HG02763 (cell line): ENCODE measurements around the gene PLCE1.

Experiments used
- ATAC-seq: cut with Tn5 transposase; IDR thresholded peaks from one replicate; pipeline ENCODE4 v1.9.1; 2021; ENCODE audit warnings: mild to moderate bottlenecking, moderate library complexity; ENCODE audit not compliant: unreplicated experiment

Gene PLCE1

GRCh38 chr10:93993414-93993781 is 333 bp upstream of the PLCE1 start:
- ATAC-seq = no peak

GRCh38 chr10:93994438-93994801 is 689 bp downstream of the PLCE1 start:
- no peak for ATAC-seq

DNA sequence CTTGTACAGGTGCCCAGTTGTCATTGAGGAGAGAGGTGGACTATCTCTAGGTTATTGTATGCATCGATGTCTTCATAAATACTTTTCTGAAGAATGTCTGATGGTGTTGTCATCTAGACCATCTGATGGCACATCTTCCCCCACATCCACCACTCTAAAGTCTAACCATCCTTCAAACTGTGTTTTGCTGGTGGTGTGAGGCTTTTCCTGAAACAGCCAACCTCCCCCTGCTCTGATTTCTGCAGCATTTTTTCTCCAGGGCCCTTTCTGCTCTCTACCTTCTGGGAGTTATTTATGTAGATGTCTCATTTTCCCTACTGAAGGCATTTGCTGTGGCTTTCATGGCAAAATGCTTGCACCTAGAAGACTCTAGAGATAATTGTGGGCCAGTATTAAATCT is 1.5 kb downstream of the PLCE1 start:
- ATAC-seq = no peak

DNA sequence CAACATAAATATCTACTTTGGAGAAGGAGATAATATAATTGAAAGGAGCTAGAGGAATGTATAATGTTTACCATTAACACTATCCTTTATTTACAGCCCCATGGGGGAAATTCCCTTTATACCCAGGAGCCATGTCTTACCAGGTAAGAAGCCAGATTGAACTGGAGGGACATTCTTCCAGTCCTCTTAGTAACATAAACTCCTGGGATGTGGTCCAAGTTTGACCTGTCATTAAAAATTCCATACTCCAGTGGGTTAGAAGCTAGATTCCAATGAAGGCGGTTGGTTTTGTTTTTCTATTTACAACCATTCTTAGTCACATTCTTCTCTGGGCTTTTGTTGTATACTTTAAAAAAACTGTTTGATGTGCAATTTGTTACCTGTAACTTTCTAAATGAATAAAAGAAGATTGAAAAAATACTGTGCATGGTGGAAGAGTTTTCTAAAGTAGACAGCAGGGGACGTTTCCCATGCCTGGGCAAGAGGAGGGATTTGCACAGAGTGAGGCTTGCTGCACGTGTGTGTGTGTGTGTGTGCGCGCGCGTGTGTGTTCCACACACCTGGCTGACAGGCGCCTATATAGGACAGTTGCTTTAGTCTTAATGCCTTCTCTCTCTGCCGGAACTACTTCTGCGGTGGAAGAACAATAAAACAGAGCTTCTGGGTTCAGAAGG is 2.0 kb downstream of the PLCE1 start:
- ATAC-seq = no peak

DNA sequence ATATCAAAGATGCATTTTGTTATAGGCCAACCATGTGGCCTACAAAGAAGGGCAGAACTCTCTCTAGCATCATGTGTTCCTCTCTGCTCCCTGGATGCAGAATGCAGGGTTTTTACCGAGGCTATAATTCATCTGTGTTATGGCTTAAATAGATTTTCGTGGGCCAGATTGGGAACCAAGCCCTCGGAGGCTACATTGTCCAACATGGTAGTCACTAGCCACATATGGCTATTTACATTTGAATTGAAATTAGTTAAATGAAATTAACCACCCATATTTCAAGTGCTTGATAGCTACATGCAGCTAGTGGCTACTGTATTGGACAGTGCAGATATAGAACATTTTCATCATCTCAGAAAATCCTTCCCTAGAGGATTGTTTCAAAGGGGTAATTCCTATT is 2.8 kb downstream of the PLCE1 start:
- no peak for ATAC-seq

DNA sequence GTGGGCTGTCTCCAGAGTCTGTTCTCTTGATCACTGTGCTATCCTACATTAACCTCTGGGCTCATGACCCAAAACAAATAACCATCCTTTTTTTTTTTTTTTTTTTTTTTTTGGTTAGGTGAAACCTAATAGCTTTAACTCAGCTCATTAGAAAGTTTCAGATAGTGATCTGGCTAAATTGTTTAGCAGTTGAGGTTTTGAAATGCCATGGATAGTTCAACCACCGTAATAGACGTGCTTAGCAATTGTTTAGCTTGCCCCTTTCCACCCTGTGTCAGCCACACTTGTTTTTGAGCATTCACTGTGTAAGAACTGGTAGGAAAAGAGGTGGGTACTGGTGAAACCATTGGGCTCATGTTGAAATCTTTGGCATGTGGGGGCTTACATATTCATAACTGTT is 3.8 kb downstream of the PLCE1 start:
- no peak for ATAC-seq

DNA sequence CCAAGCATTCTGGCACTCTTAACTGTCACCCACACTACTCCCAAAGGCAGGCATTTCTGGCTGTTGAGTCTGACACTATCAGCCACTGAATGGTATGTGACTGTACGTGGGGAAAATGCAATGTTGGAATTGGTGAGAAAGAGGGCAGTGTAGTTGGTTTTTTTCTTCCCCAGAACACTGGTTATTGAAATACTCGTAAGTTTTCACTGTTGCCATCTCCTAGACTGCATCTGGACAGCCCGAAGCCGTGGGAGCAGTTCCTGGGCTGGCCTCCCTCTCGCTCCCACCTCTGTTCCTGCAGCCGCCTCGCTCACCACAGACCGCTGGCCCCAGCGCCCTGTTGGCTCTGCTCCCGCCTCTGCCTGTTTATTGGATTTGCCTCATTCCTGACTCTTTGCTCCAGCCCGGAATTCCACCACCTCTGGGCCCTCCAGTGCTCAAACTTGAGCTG is 5.7 kb downstream of the PLCE1 start:
- ATAC-seq = no peak

- ATAC-seq = no peak
These were observed 7.1 kb downstream of the PLCE1 start for GRCh38 chr10:94000638-94001415.

GRCh38 chr10:94001416-94001810 is 7.7 kb downstream of the PLCE1 start:
- ATAC-seq = no peak

DNA sequence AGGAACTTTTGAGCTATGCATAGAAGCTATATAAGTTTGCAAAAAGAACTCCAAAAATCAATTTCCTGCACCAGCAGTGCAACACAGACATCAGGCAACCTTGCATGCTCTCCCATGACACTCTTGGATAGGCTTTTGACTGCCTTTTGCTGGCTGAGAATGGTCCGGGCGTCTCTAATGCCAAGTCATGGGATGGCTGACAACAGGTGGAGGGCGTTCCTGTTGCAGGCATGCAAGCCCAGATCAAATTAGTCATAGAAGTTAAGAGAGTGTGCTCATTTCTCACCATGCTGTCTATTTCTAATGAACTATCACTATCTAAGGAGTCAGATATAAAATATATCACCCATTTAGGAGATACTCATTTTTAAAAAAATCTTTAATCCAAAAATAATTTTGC is 8.4 kb downstream of the PLCE1 start:
- ATAC-seq = no peak

- no peak for ATAC-seq
These were observed 9.8 kb downstream of the PLCE1 start for GRCh38 chr10:94003488-94003887.

DNA sequence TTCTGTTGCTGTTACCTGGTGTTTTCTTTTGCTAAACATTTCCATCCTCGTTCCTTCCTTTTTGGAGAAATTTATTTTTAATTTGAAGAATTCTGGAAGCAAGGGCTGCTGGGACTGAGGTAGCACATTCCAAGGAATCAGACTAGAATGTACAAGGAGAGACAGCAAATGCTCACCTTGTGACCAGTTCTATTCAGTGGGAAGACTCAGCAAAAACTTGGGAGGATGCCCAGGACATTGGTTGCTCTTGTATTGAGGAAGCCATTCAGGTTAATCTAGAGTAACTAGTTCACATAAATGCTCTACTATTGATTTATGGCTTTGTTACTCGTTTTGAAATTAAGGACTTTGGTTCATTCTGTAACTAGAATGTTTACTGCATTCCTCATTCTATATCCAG is 11.3 kb downstream of the PLCE1 start:
- no peak for ATAC-seq

DNA sequence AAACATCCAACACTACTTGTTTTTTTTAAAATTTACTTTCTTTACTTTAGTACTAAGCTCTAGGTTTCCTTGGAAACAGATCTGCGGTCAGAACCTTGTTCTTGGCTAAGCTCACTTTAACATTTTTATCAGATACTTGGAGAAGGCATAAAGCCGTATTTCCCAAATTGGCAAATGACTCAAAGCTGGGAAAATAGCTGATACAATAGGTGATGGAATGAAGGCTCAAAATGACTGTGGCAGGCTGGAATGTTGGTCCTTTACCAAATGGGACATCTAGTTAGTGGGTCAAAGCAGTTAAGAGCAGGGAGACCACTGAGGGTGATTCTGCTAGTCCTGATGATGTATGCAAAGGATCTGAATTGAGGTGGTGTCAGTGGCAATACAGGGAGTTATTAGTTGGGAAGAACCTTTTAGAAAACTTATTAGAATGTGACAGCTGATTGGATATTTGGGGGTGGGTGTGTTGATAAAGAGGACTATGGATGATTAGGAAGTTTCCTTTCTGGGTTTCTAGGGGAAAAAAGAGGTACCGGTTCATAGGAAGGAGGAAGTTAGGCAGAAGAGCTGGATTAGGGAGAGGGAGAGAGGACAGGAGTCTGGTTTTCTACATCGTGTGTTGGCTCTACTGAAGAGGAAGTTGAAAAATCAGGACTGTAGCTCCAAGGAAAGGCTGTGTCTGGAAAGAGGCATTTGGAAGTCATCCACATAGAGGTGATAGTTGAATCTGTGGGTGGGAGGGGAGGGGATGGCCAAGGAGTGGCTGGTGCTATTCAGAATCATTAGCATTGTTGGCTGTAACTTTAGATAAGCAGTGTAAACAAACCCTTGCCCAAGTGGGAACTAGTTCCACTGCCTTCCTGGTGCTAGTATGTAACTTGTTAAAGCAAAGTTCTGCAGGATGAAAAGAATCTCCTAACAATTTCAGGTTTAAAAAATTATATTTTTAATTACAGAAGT is 13.1 kb downstream of the PLCE1 start:
- ATAC-seq = no peak

GRCh38 chr10:94008526-94008925 is 14.8 kb downstream of the PLCE1 start:
- ATAC-seq = no peak

DNA sequence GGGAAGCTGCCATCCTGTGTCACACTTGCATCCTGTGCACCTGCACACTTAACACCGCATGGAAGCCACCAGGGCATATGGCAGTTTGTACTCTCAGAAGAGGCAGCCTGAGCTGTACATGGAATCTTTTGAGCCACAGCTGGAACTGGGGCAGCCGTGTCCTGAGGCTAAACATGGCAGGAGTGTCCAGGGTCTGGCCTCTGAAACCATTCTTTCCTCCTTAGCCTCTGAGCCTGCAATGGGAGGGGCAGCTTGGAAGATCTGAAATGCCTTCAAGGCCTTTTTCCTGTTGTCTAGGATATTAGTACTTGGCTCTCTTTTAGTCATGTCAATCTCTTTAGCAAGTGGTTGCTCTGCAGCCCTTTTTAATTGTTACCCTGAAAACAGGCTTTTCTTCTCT is 16.4 kb downstream of the PLCE1 start:
- ATAC-seq = no peak

DNA sequence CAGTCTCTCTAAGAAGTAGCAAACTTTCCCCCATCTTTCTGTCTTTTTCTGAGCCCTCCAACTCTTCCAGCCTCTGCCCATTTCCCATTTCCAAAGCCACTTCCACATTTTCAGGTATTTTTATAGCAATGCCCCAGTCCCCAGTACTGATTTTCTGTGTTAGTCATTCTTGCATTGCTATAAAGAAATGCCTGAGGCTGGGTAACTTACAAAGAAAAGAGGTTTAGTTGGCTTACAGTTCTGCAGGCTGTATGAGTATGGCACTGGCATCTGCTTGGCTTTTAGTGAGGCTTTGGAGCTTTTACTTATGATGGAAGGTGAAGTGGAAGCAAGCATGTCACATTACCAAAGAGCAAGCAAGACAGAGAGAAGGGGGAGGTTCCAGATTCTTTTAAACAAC is 17.2 kb downstream of the PLCE1 start:
- ATAC-seq = no peak

- ATAC-seq = no peak
These were observed 17.6 kb downstream of the PLCE1 start for GRCh38 chr10:94011296-94011695.

DNA sequence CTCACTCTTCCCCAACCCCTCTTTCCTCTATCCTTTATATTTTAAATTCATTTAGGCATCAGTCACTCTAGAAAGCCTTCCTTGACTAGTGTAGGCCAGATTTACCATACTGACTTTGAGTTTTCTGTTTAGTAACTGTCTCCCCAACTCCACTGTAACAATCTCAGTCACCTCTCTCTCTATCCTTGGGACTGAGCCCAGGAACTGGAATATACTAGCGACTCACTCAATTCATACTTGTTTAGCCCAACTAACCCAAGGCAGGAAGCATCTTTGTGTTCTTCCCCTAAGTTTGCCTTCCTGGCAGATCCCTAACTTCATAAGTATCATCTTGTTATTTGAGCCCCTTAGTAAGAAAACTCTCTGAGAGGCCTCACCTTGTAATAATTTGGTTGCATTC is 19.1 kb downstream of the PLCE1 start:
- ATAC-seq = no peak

DNA sequence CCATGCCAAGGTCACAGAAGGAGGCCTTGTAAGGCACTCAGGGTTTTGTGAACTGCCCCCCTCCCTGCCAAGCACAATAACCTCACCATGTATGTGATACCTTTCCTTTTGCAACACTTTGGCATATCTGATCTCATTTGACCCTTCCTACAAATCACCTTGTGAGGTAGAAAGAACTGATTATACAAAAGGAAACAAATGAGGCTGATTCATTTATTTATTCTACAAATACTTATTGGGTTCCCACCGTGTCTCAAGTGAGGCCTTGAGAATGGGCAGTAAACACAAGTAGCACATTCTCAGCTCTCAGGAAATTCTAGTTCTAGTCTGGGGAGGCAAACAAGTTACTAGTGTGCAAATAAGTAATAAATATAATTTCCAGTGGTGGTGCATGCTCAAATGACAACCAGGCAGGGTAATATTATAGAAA is 19.6 kb downstream of the PLCE1 start:
- ATAC-seq = no peak

DNA sequence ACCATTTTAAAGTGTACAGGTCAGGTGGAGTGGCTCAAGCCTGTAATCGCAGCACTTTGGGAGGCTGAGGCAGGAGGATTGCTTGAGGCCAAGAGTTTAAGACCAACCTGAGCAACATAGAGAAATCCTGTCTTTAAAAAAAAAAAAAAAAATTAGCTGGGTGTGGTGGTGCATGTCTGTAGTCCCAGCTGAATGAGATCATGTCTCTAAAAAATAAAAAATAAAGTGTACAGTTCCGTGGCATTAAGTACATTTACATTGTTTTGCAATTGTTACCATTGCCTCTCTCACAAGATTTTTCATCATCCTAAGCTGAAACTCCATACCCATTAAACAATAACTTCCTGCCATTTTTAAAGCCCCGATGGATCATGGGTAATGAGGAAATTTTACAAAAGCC is 20.6 kb downstream of the PLCE1 start:
- ATAC-seq = no peak
